H9 (cell line): Measurements from ENCODE around the gene NOL7. TPM values are rescaled to one million over a fixed set of nuclear protein-coding genes. Genes with fewer than 3 reads are reported as not detected.

Experiments used
- DNase-seq: peaks from one replicate; pipeline ENCODE4 v3.0.0-alpha.2; 2017
- H2AFZ ChIP-seq: one replicate; pipeline ENCODE4 v1.6.1; 2013; ENCODE audit warnings: mild to moderate bottlenecking, low read length, control low read depth, moderate library complexity
- H2AK5ac ChIP-seq: 2 replicates; pipeline ENCODE4 v1.6.1; 2013; ENCODE audit warnings: low read length, control low read depth, mixed read lengths; ENCODE audit not compliant: insufficient read length
- H2BK120ac ChIP-seq: one replicate; pipeline ENCODE4 v1.6.1; 2013; ENCODE audit warnings: low read depth, mild to moderate bottlenecking, low read length, control low read depth, inconsistent platforms; ENCODE audit not compliant: poor library complexity, severe bottlenecking
- H2BK12ac ChIP-seq: 2 replicates; pipeline ENCODE4 v1.6.1; 2013; ENCODE audit warnings: low read length, control low read depth, mixed read lengths, low read depth; ENCODE audit not compliant: insufficient read length
- H2BK15ac ChIP-seq: 2 replicates; pipeline ENCODE4 v1.6.1; 2013; ENCODE audit warnings: low read depth, low read length, control low read depth
- H2BK20ac ChIP-seq: one replicate; pipeline ENCODE4 v1.6.1; 2013; ENCODE audit warnings: low read depth, mild to moderate bottlenecking, low read length, control low read depth, inconsistent platforms; ENCODE audit not compliant: poor library complexity, severe bottlenecking
- H2BK5ac ChIP-seq: 2 replicates; pipeline ENCODE4 v1.6.1; 2013; ENCODE audit warnings: low read length, control low read depth, mixed read lengths; ENCODE audit not compliant: insufficient read length
- H3K14ac ChIP-seq: 2 replicates; pipeline ENCODE4 v1.6.1; 2013; ENCODE audit warnings: low read length, control low read depth; ENCODE audit not compliant: insufficient read depth
- H3K18ac ChIP-seq: 2 replicates; pipeline ENCODE4 v1.6.1; 2013; ENCODE audit warnings: low read depth, mild to moderate bottlenecking, mixed read lengths, low read length, control low read depth; ENCODE audit not compliant: insufficient read length
- H3K23ac ChIP-seq: 2 replicates; pipeline ENCODE4 v1.6.1; 2013; ENCODE audit warnings: low read length, control low read depth, mixed read lengths, low read depth; ENCODE audit not compliant: insufficient read length
- H3K23me2 ChIP-seq: 2 replicates; pipeline ENCODE4 v1.6.1; 2013; ENCODE audit warnings: low read depth, mild to moderate bottlenecking, mixed read lengths, low read length, control low read depth; ENCODE audit not compliant: insufficient read length, poor library complexity, severe bottlenecking
- H3K27ac ChIP-seq: 2 replicates; pipeline ENCODE4 v1.5.1; 2013; ENCODE audit warnings: low read length, control low read depth, mixed read lengths, low read depth; ENCODE audit not compliant: insufficient read length
- H3K27me3 ChIP-seq: 2 replicates; pipeline ENCODE4 v1.6.1; 2013; ENCODE audit warnings: low read length, control low read depth, inconsistent platforms; ENCODE audit not compliant: insufficient read depth
- H3K4ac ChIP-seq: 2 replicates; pipeline ENCODE4 v1.6.1; 2013; ENCODE audit warnings: low read depth, mild to moderate bottlenecking, control low read depth, inconsistent platforms, low read length, moderate library complexity
- H3K4me1 ChIP-seq: 2 replicates; pipeline ENCODE4 v1.6.1; 2013; ENCODE audit warnings: low read length, control low read depth, inconsistent platforms; ENCODE audit not compliant: insufficient read depth
- H3K4me2 ChIP-seq: 2 replicates; pipeline ENCODE4 v1.6.1; 2013; ENCODE audit warnings: low read length, control low read depth, mixed read lengths; ENCODE audit not compliant: insufficient read length, insufficient read depth
- H3K56ac ChIP-seq: 2 replicates; pipeline ENCODE4 v1.6.1; 2013; ENCODE audit warnings: low read depth, mild to moderate bottlenecking, mixed read lengths, low read length, control low read depth; ENCODE audit not compliant: insufficient read length
- H3K79me1 ChIP-seq: 2 replicates; pipeline ENCODE4 v1.6.1; 2013; ENCODE audit warnings: low read depth, mild to moderate bottlenecking, moderate library complexity, low read length, control low read depth, inconsistent platforms; ENCODE audit not compliant: insufficient read depth, poor library complexity, severe bottlenecking
- H3K79me2 ChIP-seq: 2 replicates; pipeline ENCODE4 v1.6.1; 2013; ENCODE audit warnings: low read length, control low read depth, inconsistent platforms; ENCODE audit not compliant: insufficient read depth
- H3K9ac ChIP-seq: 2 replicates; pipeline ENCODE4 v1.6.1; 2013; ENCODE audit warnings: low read length, control low read depth, mixed read lengths; ENCODE audit not compliant: insufficient read length; ENCODE audit errors: extremely low read depth
- H3K9me3 ChIP-seq: one replicate; pipeline ENCODE4 v1.6.1; 2013; ENCODE audit warnings: low read depth, low read length, inconsistent platforms; ENCODE audit not compliant: control insufficient read depth
- H3T11ph ChIP-seq: one replicate; pipeline ENCODE4 v1.6.1; 2013; ENCODE audit warnings: mild to moderate bottlenecking, low read length, control low read depth, inconsistent platforms
- H4K20me1 ChIP-seq: one replicate; pipeline ENCODE4 v1.6.1; 2013; ENCODE audit not compliant: control insufficient read depth, insufficient read length, insufficient read depth
- H4K5ac ChIP-seq: 2 replicates; pipeline ENCODE4 v1.6.1; 2013; ENCODE audit warnings: low read depth, mild to moderate bottlenecking, mixed read lengths, low read length, control low read depth; ENCODE audit not compliant: insufficient read length
- H4K8ac ChIP-seq: replicated peaks from 2 replicates; pipeline ENCODE4 v1.6.1; 2013; ENCODE audit warnings: low read length, control low read depth, mixed read lengths, low read depth; ENCODE audit not compliant: insufficient read length
- H4K91ac ChIP-seq: 2 replicates; pipeline ENCODE4 v1.6.1; 2013; ENCODE audit warnings: low read depth, mild to moderate bottlenecking, moderate library complexity, mixed read lengths, low read length, control low read depth; ENCODE audit not compliant: insufficient read length
- H3K27ac Mint-ChIP-seq, 3 experiments: 2 replicates in 2 of 3; 3 replicates in 1 of 3; pipeline ENCODE4 v1.8.0; 2020 to 2021; ENCODE audit warnings: mixed read lengths in 3 of 3, mild to moderate bottlenecking in 1 of 3, moderate library complexity in 1 of 3
- H3K27me3 Mint-ChIP-seq: 2 replicates; pipeline ENCODE4 v1.8.0; 2021; ENCODE audit warnings: low read depth, mild to moderate bottlenecking, moderate library complexity, mixed read lengths
- H3K36me3 Mint-ChIP-seq, 3 experiments: 2 replicates in 2 of 3; 3 replicates in 1 of 3; pipeline ENCODE4 v1.8.0; 2020 to 2021; ENCODE audit warnings: low read depth in 3 of 3, mixed read lengths in 3 of 3; ENCODE audit not compliant: insufficient read depth in 1 of 3
- H3K4me1 Mint-ChIP-seq, 2 experiments: 2 replicates each; pipeline ENCODE4 v1.8.0; 2020; ENCODE audit warnings: mixed read lengths in 2 of 2
- H3K4me3 Mint-ChIP-seq, 2 experiments: 2 replicates in 1 of 2; 3 replicates in 1 of 2; pipeline ENCODE4 v1.8.0; 2020 to 2021; ENCODE audit warnings: mild to moderate bottlenecking in 2 of 2, mixed read lengths in 2 of 2, moderate library complexity in 1 of 2
- H3K9me3 Mint-ChIP-seq, 2 experiments: 2 replicates in 1 of 2; 3 replicates in 1 of 2; pipeline ENCODE4 v1.8.0; 2020; ENCODE audit warnings: mild to moderate bottlenecking in 2 of 2, mixed read lengths in 2 of 2, moderate library complexity in 1 of 2
- CTCF ChIP-seq: fragments of 200-600 bp; sonication (generic); conservative IDR thresholded peaks from 3 replicates; pipeline ENCODE4 v1.8.0; 2021; ENCODE audit warnings: antibody characterized with exemption, mild to moderate bottlenecking
- WGBS: extraction: QIAGEN DNeasy Blood & Tissue Kit; methylation state at CpG from one replicate; pipeline ENCODE4 v1.1.7; 2013; ENCODE audit warnings: missing lambda C conversion rate, low lambda C conversion rate, mixed read lengths; ENCODE audit not compliant: insufficient read length; ENCODE audit errors: extremely low coverage; 5-methylcytosine and 5-hydroxymethylcytosine counted together
- long read RNA-seq: library from polyadenylated mRNA; unstranded; transcript quantifications from one replicate; pipeline ENCODE4 v2.0.0, GENCODE V29; 2020
- total RNA-seq: library from RNA; stranded (reverse); gene quantifications from 2 replicates; pipeline ENCODE4 v1.2.1, GENCODE V29; 2021

The NOL7 gene
- 70.5 and 72.1 TPM in 2 replicates for total RNA-seq
- long read RNA-seq, transcript NOL7-202 (8 exons, 1,184 nt), result major isoform, 138 of 154 reads
- long read RNA-seq, partial matches to known transcripts, result 11 of 154 reads
- long read RNA-seq, other reads (novel, unspliced or antisense), result 4 of 154 reads

GRCh38 chr6:13614926-13615791 lies at the start of gene NOL7:
Gene NOL7 (plus strand): TSS chr6:13615335. CDS start chr6:13615359, 24 bp downstream.
- Histone ChIP-seq H3K23ac (no peak within 1 kb of the TSS), H3K79me2 (peaks cover 4% of the 10 kb centered on the region; the same call in 1 of the 2 replicates), H2BK20ac (no peak within 1 kb of the TSS), H3K9ac (peak within 1 kb of the TSS; percentile 88), H4K20me1 (no peaks in the 10 kb centered on the region), H2AFZ (no peak within 1 kb of the TSS), H2BK12ac (no peak within 1 kb of the TSS), H3K56ac (no peak within 1 kb of the TSS), H3K4ac (no peak within 1 kb of the TSS), H2AK5ac (no peak within 1 kb of the TSS), H3K14ac (peak within 1 kb of the TSS; percentile 76), H3K23me2 (peaks cover 8% of the 10 kb centered on the region), H3K27me3 (no peaks in the 10 kb centered on the region), H3K79me1 (peaks cover 3% of the 10 kb centered on the region), H2BK120ac (no peak within 1 kb of the TSS), H4K5ac (peak within 1 kb of the TSS; percentile 31), H2BK5ac (no peak within 1 kb of the TSS), H4K8ac (no peak within 1 kb of the TSS), H3K27ac (no peak within 1 kb of the TSS), H2BK15ac (no peak within 1 kb of the TSS), H3T11ph (no peak within 1 kb of the TSS), H3K4me2 (peak within 1 kb of the TSS; percentile 61), H4K91ac (no peak within 1 kb of the TSS), H3K4me1 (no peaks in the 10 kb centered on the region), H3K18ac (peak within 1 kb of the TSS; percentile 85), H3K9me3 (no peaks in the 10 kb centered on the region)
- H3K27me3 Mint-ChIP-seq, result peaks cover 3% of the 10 kb centered on the region; the same call in 1 of the 2 replicates
- H3K9me3 Mint-ChIP-seq, result no peaks in the 10 kb centered on the region; a peak in 1 of 5 replicates
- peak; percentile 96 for DNase-seq
- WGBS, result no CpG with 5 or more reads among the region's 85 CpGs
- peak; percentile 86 for TF ChIP-seq CTCF
- peak within 1 kb of the TSS; percentile 99 to 100 for H3K4me3 Mint-ChIP-seq
- H3K27ac Mint-ChIP-seq, result peak within 1 kb of the TSS; percentile 74 to 97 (median 91)
- H3K4me1 Mint-ChIP-seq, result peaks cover 18 to 24% of the 10 kb centered on the region in 2 experiments
- H3K36me3 Mint-ChIP-seq, result peaks cover 7 to 49% (median 34%) of the 10 kb centered on the region in 3 experiments; a peak in 6 of 7 replicates
